Natural killer cell (primary cell): ENCODE measurements around the gene JUN. TPM values are rescaled to one million over a fixed set of nuclear protein-coding genes. Genes with fewer than 3 reads are reported as not detected.

Experiments
- ATAC-seq, 3 donors: fragments of 150-1000 bp in 2 of 3; fragments of 200-7000 bp in 1 of 3; cut with Tn5 transposase; 1 replicate in 1 of 3; 2 replicates in 2 of 3; pipeline ENCODE4 v1.10.0; 2021; ENCODE audit warnings: mild to moderate bottlenecking in 2 of 3, moderate library complexity in 2 of 3
- DNase-seq, 2 donors: peaks; one replicate each; pipeline versions ENCODE4 v3.0.0 to v3.0.0-alpha.2; 2013 to 2021; ENCODE audit warnings: mixed read lengths in 1 of 2
- H3K27ac ChIP-seq: one replicate; pipeline ENCODE4 v1.5.1; 2013; ENCODE audit warnings: mild to moderate bottlenecking, low read length
- H3K27me3 ChIP-seq: one replicate; pipeline ENCODE4 v1.6.1; 2013; ENCODE audit warnings: low read length; ENCODE audit not compliant: control insufficient read depth, insufficient read depth
- H3K36me3 ChIP-seq: one replicate; pipeline ENCODE4 v1.6.1; 2013; ENCODE audit warnings: low read length; ENCODE audit not compliant: control insufficient read depth, insufficient read depth
- H3K4me1 ChIP-seq: one replicate; pipeline ENCODE4 v1.6.1; 2013; ENCODE audit warnings: low read length; ENCODE audit not compliant: control insufficient read depth, insufficient read depth
- H3K4me3 ChIP-seq: one replicate; pipeline ENCODE4 v1.5.1; 2013; ENCODE audit warnings: low read length
- H3K9me3 ChIP-seq: one replicate; pipeline ENCODE4 v1.6.1; 2013; ENCODE audit warnings: low read length; ENCODE audit not compliant: control insufficient read depth, insufficient read depth
- H3K27ac Mint-ChIP-seq, 2 donors: one replicate each; pipeline ENCODE4 v1.8.0; 2022; ENCODE audit warnings: mild to moderate bottlenecking in 2 of 2, mixed read lengths in 2 of 2, moderate library complexity in 1 of 2
- H3K27me3 Mint-ChIP-seq, 2 donors: one replicate each; pipeline ENCODE4 v1.8.0; 2022; ENCODE audit warnings: low read depth in 2 of 2, mixed read lengths in 2 of 2
- H3K36me3 Mint-ChIP-seq: one replicate; pipeline ENCODE4 v1.8.0; 2022; ENCODE audit warnings: mixed read lengths
- H3K4me1 Mint-ChIP-seq, 2 donors: one replicate each; pipeline ENCODE4 v1.8.0; 2022; ENCODE audit warnings: mixed read lengths in 2 of 2
- H3K4me3 Mint-ChIP-seq: one replicate; pipeline ENCODE4 v1.8.0; 2022; ENCODE audit warnings: mild to moderate bottlenecking, moderate library complexity, mixed read lengths
- H3K9me3 Mint-ChIP-seq, 2 donors: one replicate each; pipeline ENCODE4 v1.8.0; 2022; ENCODE audit warnings: mixed read lengths in 2 of 2
- WGBS: methylation state at CpG from one replicate; pipeline ENCODE4 v1.1.7; 2013; ENCODE audit warnings: missing lambda C conversion rate; ENCODE audit not compliant: insufficient coverage; 5-methylcytosine and 5-hydroxymethylcytosine counted together
- intact Hi-C: fragments of 100-400 bp; cut with micrococcal nuclease; formaldehyde crosslinking; loops from one replicate; pipeline ENCODE4 v1.14.2; 2022
- total RNA-seq, 4 donors: library from RNA; stranded (reverse); fragments of 120-200 nt in 1 of 4; gene quantifications; one replicate each; pipeline versions ENCODE4 v1.2.3 to v1.2.4, GENCODE V29; 2013 to 2022
- TF ChIP-seq, protein P1 (sequence below): fragments of 200-600 bp; IDR thresholded peaks from one replicate; pipeline ENCODE4 v1.8.0; 2022; ENCODE audit warnings: antibody characterized with exemption

The JUN gene
- total RNA-seq, 3 donors from 2014 or later (not counting 1 experiment from before 2014, with no cell fraction given), result 1,209 to 1,942 (median 1,808) TPM

DNA sequence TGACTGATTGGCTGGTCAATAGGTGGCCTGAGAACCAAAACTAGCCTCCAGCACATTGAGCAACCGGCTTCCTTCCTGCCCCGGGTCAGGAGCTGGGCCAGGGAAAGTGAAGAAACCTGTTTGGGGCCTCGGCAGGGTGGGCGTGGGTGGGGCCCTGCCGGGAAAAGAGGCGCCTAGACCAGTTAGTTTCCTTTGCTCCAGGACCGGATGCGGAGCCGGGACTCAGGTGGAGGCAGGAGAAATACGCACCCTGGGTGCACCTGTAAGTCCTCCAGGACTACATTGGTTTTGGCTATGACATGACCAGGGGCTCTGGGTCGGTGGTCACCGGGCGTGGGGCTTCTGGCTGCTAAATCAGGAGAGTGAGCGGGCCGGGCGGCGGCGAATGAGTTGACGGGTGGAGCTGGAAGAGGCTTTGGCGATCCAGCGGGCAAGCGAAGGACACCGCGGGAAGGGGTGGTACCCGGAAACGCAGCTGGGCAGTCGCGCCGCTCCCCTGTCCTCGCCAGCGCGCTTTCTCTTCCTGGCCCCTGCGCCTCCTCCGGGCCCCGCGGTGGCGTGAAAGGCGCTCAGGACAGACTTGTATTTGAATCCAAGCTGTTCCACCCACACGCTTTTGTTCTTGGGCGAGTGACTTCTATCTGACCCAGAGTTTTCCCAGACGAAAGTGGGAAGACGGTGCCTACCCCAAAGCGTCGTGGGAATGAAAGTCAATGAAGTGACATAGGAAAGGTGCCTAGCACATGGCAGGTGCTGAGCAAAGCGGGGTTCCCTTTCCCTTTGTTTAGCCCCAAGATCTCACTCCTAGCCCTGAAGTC is 30.6 kb upstream of the JUN start:
- H3K36me3 Mint-ChIP-seq, result no peaks in the 10 kb centered on the region
- Histone ChIP-seq H3K4me3 (peak overlapping the region; percentile 2), H3K27me3 (no peaks in the 10 kb centered on the region), H3K27ac (peak overlapping the region; percentile 56), H3K36me3 (no peaks in the 10 kb centered on the region), H3K4me1 (peaks cover 47% of the 10 kb centered on the region), H3K9me3 (no peaks in the 10 kb centered on the region)
- intact Hi-C loops, result loop anchor here (5.0 to 10.0 kb wide), 5 partner anchors 48 to 480 kb away; partner anchors contain the start of gene FGGY
- 92% methylated on average over 45 of the region's 45 CpGs for WGBS
- ATAC-seq (no peak), DNase-seq (peak; percentile 15 to 19)
- no peaks in the 10 kb centered on the region for H3K9me3 Mint-ChIP-seq
- H3K4me1 Mint-ChIP-seq, result peaks cover 50 to 58% of the 10 kb centered on the region in 2 donors
- TF ChIP-seq, protein P1, sequence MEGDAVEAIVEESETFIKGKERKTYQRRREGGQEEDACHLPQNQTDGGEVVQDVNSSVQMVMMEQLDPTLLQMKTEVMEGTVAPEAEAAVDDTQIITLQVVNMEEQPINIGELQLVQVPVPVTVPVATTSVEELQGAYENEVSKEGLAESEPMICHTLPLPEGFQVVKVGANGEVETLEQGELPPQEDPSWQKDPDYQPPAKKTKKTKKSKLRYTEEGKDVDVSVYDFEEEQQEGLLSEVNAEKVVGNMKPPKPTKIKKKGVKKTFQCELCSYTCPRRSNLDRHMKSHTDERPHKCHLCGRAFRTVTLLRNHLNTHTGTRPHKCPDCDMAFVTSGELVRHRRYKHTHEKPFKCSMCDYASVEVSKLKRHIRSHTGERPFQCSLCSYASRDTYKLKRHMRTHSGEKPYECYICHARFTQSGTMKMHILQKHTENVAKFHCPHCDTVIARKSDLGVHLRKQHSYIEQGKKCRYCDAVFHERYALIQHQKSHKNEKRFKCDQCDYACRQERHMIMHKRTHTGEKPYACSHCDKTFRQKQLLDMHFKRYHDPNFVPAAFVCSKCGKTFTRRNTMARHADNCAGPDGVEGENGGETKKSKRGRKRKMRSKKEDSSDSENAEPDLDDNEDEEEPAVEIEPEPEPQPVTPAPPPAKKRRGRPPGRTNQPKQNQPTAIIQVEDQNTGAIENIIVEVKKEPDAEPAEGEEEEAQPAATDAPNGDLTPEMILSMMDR, result no peak
- no peaks in the 10 kb centered on the region for H3K27me3 Mint-ChIP-seq
- H3K4me3 Mint-ChIP-seq, result peak overlapping the region; percentile 92
- H3K27ac Mint-ChIP-seq, result peak overlapping the region; percentile 88

DNA sequence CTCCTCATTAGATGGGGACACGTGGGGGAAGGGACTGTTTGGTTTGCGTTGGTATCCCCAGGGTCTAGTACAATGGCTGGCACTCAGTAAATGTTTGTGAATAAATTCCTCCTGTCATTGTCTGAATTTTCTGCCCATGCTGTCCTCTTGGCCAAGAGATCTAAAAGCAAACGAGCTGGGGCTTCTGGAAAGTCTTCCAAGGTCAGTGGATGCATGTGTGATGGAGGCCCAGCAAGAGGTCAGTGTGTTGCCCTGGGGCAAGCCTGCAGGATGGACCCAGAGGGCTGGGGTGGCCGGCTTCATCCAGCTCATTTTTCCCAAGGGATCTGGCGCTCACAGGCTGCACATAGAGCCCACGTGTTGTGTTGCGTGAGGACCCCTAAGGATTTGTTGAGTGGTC is 30.0 kb upstream of the JUN start:
- H3K27me3 Mint-ChIP-seq, result no peaks in the 10 kb centered on the region
- Histone ChIP-seq H3K27ac (peak overlapping the region; percentile 59), H3K4me1 (peaks cover 47% of the 10 kb centered on the region), H3K27me3 (no peaks in the 10 kb centered on the region), H3K9me3 (no peaks in the 10 kb centered on the region), H3K36me3 (no peaks in the 10 kb centered on the region), H3K4me3 (no peak overlapping the region)
- no peaks in the 10 kb centered on the region for H3K36me3 Mint-ChIP-seq
- intact Hi-C loops, result loop anchor here (1.0 to 10.0 kb wide), 4 partner anchors 30 to 481 kb away; partner anchors contain the start of genes FGGY and JUN
- WGBS, result 93% methylated on average over 7 of the region's 7 CpGs
- DNase-seq (no peak), ATAC-seq (no peak)
- peak overlapping the region; percentile 56 for H3K4me3 Mint-ChIP-seq
- H3K9me3 Mint-ChIP-seq, result no peaks in the 10 kb centered on the region
- H3K27ac Mint-ChIP-seq, result peak overlapping the region; percentile 65 to 76
- peaks cover 50 to 63% of the 10 kb centered on the region in 2 donors for H3K4me1 Mint-ChIP-seq
- TF ChIP-seq, protein P1, result no peak

DNA sequence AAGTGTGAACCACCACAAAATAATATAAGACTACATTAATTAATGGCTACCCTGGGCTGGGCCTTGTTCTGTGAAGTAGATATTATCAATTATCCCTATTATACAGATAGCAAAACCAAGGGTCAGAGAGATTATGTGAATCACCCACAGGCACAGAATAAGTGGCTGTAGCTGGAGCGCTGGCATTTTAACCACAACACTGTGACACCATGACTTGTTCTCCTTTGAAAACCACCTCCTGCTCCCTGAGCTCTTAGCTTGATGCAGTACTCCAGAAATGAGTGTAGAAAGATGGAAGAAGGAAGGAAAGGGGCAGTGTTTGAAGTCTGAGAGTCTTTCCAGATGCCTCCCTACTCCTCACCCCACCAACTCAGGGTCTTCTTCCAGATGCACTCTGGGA is 29.5 kb upstream of the JUN start:
- Histone ChIP-seq H3K4me3 (no peak overlapping the region), H3K27me3 (no peaks in the 10 kb centered on the region), H3K4me1 (peaks cover 47% of the 10 kb centered on the region), H3K36me3 (no peaks in the 10 kb centered on the region), H3K27ac (peak overlapping the region; percentile 59), H3K9me3 (no peaks in the 10 kb centered on the region)
- Mint-ChIP-seq H3K4me1 (peaks cover 50 to 63% of the 10 kb centered on the region in 2 donors), H3K9me3 (no peaks in the 10 kb centered on the region), H3K27ac (peak overlapping the region; percentile 65 to 76), H3K36me3 (no peaks in the 10 kb centered on the region), H3K27me3 (no peaks in the 10 kb centered on the region), H3K4me3 (peak overlapping the region; percentile 56)
- TF ChIP-seq, protein P1, result no peak
- ATAC-seq (peak in 1 of 3 donors; percentile 7), DNase-seq (peak in 1 of 2 donors; percentile 57)
- intact Hi-C loops, result loop anchor here (1.0 to 10.0 kb wide), 4 partner anchors 29 to 481 kb away; partner anchors contain the start of genes FGGY and JUN
- no CpG with 5 or more reads among the region's 1 CpG for WGBS
